NCI-H82 treated with DMSO at 0.1 percent for 48 hours (cell line): ENCODE results near the gene ARID1B.

ENCODE experiments used
- DNase-seq: peaks from one replicate; lab custom pipeline; 2025; ENCODE audit not compliant: unreplicated experiment; lab: John Stamatoyannopoulos, UW

Gene ARID1B

GRCh38 chr6:156954191-156954590 is 177.0 kb downstream of the ARID1B start:
- DNase-seq: no peak

DNA sequence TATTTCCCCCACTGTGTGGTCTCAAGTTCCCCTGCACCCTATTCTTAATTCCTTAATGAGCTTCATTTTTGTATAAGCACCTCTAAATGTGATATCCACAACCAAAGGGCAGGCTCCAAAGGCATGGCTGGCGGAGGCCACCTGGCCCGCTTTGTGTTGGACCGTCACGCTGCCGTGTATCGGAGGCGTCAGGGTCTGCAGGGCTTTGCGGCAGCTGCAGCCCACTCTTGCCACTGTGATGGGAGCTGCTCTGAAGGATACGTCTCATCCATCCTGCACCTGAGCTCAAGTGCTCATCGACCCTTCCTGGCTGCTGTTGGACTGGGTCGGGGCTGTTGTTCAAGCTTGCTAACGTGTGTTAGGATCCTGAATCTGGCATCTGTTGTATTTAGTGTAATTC is 177.6 kb downstream of the ARID1B start:
- DNase-seq: no peak

DNA sequence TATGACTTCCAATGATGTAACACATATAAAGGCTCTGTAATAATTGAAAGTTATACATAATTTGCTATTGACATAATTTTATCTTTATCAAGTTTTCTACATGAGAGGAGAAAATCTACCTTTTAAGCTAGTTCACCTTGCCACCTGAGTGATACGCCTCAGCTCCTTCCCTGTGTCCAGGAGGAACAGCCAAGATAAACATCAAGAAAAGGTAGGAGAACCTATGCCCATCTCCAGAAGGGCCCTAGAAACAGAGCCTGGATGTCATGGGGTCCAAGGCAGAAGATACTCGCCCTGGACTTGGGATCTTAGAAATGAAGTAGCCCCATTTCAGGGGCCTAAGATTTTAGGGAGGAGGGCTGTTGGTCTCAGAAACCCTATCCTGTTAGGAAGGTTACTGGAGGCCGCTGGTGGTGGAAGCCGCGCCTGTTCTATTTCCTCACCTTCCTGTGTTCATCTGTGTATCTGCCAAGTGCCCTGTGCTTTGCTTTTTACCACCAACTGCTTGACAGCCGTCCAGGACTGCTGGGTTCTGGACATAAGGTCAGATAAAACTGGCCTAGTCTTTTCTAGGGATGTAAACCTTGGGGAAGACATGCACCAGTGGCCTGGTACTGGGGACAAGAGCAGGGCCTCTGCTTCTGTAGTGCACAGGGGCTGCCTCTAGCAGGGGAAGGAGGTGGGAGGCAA is 178.5 kb downstream of the ARID1B start:
- no peak for DNase-seq

DNA sequence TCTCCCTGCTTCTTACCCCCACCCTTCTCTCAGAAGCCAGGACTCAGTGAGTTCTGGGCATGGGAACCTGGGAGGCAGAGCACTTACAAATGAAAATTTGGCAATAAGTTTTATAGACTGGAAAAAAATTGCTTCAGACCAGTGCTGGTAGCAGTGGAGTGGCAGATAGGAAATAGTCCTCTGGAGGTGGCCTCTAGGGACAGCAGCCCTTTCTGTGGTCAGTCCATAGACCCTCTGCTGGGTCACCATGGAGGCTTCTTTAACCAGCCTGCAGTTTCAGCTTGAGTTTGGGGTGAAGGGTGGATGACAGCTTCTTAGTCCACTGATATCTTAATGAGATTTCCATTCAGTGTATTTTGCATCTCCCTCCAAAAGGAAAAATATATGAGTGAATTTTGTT is 179.1 kb downstream of the ARID1B start:
- DNase-seq: no peak

DNA sequence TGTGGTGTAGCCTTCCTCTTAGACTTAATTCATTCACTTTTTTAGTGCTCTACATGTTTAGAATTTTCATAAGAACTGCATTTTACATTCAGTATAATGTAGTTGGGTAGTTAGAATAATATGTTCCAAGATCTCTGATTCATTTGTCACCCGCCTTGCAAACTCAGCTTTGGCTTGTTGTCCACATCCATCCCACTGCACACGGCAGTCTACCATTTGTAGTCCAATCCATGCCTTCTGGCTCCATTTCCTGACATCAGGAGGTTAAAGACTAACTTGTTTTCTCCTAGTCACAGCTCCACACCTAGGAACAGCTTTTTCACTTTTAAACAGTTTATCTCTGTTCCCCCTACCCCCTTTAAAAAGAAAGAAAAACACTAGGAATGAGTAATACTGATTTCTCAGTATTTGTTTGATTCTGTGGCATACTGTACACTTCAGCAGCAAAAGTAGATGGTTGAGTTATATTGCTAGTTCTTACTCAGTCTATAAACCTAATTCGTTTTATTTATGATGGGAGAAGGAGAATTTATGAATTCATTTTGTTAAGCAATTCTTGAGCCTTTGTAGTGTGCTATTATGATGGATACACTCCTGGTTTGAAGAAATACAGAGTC is 180.9 kb downstream of the ARID1B start:
- no peak for DNase-seq

GRCh38 chr6:156960525-156960924 is 183.3 kb downstream of the ARID1B start:
- no peak for DNase-seq

- no peak for DNase-seq
Observed at GRCh38 chr6:156961282-156961892, 184.2 kb downstream of the ARID1B start.

- no peak for DNase-seq
Observed at GRCh38 chr6:156963712-156964700, 186.8 kb downstream of the ARID1B start.

DNA sequence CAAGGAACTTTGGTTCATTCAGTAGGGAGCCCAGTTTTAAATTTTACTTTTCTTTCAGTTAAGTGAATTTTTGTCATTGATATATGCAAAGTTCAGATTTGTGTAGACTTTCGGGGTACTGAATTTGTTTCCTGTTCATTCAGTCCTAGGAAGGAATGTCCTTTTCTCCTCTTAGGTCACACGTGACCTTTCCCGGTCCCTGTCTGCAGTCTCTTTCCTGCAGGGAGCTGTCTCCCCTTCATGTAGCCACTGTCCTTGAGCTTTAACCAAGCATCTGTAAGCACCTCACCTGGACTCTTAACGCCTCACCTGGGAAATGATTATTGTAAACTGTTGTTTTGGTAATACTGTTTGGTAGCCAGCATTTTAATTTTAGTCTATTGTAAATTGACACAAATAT is 190.7 kb downstream of the ARID1B start:
- no peak for DNase-seq

DNA sequence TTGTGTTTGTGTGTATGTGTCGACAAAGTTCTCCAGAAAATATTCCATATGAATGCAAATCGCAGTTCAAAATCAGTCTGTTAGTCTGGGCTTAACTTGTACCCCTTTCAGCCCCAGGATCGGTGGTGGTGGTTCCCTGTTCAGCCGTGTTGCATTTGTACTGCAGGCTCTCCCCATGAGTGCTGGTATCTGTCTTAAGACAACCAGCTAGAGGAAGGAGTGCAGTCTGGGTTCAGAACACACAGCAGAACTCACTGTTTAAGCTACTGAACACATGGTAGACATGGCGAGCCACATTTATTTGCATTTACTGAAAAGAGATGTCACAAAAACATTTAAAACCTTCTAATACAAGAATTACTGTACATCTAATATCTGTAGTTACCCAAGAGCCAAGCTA is 192.1 kb downstream of the ARID1B start:
- DNase-seq: no peak

DNA sequence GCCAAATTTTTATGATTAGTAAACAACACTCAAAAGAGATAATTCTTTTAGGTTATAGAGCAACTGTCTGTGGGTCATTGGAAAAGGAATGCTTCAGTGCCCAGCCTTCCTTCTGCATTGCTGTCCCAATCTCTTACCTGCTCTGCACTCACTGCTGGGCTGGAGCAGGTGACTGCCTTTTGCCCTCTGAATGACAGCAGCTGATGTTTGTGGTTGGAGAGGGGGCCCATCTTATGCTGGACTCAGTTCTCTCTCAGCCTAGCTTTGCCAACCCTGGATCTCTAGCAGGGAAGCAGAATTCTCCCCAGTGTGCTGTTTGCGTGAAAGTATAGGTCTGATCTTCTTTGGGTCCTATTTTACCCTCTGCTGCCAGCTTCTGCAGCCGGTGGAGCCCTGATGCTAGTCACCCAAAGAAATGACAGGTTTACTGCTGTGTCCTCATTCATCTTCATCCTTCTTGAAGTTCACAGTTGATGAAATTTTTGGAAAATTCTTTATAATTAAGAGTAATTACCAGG is 193.5 kb downstream of the ARID1B start:
- DNase-seq: no peak

DNA sequence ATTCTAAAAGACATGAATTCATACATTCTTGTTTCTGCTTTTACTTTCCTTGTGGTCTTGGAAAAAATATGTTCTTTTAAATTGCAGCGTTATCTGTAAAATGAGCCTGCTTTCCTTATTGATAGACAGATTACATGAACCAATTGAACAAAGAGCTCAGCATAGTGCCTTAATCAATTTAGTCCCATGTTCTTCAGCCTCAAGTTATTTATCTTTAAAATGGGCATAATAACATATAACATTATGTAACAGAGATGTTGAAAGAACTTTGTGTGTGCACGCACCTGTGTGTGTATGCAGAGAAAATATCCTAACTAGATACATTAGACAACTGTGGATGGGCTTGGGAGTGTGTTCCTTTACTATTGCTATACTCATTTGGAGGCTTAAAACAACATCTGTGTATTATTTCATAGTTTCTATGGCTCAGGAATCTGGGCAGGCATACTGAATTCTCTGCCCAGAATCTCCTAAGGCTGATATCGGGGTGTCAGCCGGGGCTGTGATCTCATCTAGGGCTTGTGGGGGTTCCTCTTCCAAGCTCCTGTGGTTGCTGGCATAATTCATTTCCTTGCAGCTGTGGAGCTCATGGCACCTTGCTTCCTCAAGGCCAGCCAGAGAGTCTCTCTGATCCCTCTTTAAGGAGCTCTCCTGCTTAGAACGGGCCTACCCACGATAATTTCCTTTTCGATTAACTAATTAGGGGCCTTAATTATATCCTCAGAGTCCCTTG is 194.1 kb downstream of the ARID1B start:
- no peak for DNase-seq

GRCh38 chr6:156972145-156972544 is 195.0 kb downstream of the ARID1B start:
- no peak for DNase-seq

GRCh38 chr6:156974830-156975261 is 197.7 kb downstream of the ARID1B start:
- no peak for DNase-seq

- DNase-seq: no peak
Observed at GRCh38 chr6:156975414-156975813, 198.2 kb downstream of the ARID1B start.

GRCh38 chr6:156976216-156977127 is 199.3 kb downstream of the ARID1B start:
- DNase-seq: no peak

DNA sequence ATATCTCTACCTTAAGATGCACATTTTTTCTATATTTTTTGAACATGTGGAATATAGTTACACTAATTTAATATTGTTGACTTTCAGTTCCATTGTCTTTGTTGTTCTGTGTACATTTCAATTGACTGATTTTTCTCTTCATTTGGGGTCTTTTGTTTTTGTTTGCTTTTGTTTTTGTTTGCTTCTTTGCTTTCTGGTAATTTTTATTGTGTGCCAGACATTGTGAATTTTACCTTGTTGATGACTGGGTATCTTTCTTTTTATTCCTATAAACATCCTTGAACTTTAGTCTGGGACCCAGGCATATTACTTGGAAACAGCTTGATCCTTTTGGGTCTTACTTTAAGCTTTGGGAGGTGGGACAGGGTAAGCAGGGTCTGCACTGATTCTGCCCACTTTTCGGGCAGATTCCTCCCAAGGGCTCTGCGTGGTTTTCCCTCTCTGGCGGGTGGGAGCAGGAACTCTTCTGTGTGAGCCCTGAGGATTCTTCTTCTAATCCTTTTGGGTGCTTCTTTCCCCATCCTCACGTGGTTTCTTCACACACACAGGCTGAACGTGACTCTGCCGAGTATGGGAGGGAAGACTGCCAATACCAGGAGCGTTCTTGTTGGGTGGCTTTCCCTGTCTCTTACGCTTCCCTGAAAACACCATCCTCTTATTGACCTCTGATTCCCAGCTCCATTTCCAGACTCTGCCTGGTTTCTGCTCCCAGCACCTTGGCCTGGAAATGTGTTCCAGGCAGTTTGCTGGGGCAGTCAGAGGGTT is 200.5 kb downstream of the ARID1B start:
- DNase-seq: no peak

- no peak for DNase-seq
Observed at GRCh38 chr6:156978948-156979347, 201.8 kb downstream of the ARID1B start.

DNA sequence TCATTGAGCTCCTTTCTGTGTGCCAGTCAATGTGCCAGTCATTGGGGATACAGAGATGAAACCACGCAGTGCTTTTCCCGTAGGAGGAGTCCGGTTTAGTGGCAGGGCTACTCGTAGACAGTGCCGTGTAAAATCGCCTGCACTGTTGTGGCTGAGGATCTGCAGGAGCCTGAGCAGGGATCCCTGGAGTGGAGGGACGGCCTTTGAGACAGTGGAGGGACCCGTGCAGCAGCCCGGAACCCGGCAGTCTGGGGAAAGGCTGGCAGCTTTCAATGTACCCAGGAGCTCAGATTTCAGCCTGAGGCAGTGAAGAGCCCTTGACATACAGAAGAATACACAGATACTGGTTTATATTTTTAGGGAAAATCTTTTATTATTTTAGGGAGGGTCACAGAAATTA is 203.3 kb downstream of the ARID1B start:
- no peak for DNase-seq
